GM18868 (cell line): Measurements from ENCODE around the gene PCDHGB2.
"Not testable (repeated sequence)": the region's sequence is repeated elsewhere in the genome, so short reads cannot be mapped to it uniquely, and the experiment has no call there.

Experiments used
- ATAC-seq: cut with Tn5 transposase; IDR thresholded peaks from one replicate; pipeline ENCODE4 v1.9.1; 2021; ENCODE audit warnings: mild to moderate bottlenecking, moderate library complexity; ENCODE audit not compliant: unreplicated experiment

The PCDHGB2 gene

GRCh38 chr5:141383345-141383744 lies 23.6 kb downstream of the PCDHGB2 start:
- ATAC-seq = no peak

- no peak for ATAC-seq
Measured at GRCh38 chr5:141384471-141385267, 24.9 kb downstream of the PCDHGB2 start.

DNA sequence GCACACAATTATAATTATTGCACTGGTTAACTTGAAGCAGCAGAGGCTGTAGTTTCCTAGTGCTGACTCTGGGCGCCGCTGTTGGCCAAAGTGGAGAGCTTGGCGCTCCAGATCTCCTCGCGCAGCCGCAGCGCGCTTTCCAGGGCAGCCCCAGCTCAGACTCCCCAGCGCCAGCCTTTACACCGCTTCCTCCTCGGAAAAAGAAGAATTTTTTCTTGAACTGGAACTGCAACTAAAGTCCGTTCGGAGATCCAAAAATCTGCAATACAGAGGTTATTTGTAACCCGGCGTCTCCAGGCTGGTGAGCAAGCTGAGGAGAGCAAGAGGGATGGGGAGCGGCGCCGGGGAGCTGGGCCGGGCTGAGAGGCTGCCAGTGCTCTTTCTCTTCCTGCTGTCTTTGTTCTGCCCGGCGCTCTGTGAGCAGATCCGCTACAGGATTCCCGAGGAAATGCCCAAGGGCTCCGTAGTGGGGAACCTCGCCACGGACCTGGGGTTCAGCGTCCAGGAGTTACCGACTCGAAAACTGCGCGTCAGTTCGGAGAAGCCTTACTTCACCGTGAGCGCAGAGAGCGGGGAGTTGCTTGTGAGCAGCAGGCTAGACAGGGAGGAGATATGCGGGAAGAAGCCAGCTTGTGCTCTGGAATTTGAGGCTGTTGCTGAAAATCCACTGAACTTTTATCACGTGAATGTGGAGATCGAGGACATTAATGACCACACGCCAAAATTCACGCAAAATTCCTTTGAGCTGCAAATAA lies 27.9 kb downstream of the PCDHGB2 start, which contains the start of gene PCDHGB4:
PCDHGB4 (plus strand) TSS at position 142 of the 755 bp plus-strand sequence; CDS start at position 329, 187 bp downstream.
- peak; percentile 89 for ATAC-seq

GRCh38 chr5:141388661-141389060 lies 28.9 kb downstream of the PCDHGB2 start:
- no peak for ATAC-seq

- ATAC-seq = no peak
Measured at GRCh38 chr5:141389153-141390042, 29.6 kb downstream of the PCDHGB2 start.

DNA sequence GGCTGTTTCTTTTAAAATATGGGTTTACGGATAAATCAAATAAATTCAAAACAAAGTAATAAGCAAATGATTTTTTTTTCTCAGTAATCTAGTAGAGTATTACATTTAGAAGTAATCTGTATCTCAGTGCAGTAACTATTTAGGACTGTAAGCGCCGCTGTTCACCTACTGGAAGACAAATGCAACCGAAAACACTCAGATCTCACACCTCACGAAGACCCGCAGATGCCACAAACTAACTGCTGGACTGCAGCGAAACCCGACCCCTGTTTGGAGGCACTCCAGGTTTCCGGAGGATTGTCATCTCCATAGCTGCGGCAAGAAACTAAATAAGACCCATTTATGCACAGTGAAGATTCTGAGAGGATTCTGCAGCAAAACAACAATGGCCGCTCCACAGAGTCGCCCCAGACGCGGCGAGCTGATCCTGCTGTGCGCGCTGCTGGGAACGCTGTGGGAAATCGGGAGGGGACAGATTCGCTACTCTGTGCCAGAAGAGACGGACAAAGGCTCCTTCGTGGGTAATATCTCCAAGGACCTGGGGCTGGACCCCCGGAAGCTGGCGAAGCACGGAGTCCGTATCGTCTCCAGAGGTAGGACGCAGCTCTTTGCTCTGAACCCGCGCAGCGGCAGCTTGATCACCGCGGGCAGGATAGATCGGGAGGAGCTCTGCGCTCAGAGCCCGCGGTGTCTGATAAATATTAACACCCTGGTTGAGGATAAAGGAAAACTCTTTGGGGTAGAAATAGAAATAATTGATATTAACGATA lies 32.8 kb downstream of the PCDHGB2 start, which contains the start of gene PCDHGA8:
PCDHGA8 (plus strand) TSS at position 205 of the 770 bp plus-strand sequence; CDS start at position 386, 181 bp downstream.
- no peak for ATAC-seq

GRCh38 chr5:141393267-141393666 lies 33.5 kb downstream of the PCDHGB2 start:
- ATAC-seq = no peak

DNA sequence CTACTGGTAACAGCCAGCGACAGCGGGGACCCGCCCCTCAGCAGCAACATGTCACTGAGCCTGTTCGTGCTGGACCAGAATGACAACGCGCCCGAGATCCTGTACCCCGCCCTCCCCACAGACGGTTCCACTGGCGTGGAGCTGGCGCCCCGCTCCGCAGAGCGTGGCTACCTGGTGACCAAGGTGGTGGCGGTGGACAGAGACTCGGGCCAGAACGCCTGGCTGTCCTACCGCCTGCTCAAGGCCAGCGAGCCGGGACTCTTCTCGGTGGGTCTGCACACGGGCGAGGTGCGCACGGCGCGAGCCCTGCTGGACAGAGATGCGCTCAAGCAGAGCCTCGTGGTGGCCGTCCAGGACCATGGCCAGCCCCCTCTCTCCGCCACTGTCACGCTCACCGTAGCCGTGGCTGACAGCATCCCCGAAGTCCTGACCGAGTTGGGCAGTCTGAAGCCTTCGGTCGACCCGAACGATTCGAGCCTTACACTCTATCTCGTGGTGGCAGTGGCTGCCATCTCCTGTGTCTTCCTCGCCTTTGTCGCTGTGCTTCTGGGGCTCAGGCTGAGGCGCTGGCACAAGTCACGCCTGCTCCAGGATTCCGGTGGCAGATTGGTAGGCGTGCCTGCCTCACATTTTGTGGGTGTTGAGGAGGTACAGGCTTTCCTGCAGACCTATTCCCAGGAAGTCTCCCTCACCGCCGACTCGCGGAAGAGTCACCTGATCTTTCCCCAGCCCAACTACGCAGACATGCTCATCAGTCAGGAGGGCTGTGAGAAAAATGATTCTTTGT lies 34.8 kb downstream of the PCDHGB2 start:
- ATAC-seq = not testable (repeated sequence)

DNA sequence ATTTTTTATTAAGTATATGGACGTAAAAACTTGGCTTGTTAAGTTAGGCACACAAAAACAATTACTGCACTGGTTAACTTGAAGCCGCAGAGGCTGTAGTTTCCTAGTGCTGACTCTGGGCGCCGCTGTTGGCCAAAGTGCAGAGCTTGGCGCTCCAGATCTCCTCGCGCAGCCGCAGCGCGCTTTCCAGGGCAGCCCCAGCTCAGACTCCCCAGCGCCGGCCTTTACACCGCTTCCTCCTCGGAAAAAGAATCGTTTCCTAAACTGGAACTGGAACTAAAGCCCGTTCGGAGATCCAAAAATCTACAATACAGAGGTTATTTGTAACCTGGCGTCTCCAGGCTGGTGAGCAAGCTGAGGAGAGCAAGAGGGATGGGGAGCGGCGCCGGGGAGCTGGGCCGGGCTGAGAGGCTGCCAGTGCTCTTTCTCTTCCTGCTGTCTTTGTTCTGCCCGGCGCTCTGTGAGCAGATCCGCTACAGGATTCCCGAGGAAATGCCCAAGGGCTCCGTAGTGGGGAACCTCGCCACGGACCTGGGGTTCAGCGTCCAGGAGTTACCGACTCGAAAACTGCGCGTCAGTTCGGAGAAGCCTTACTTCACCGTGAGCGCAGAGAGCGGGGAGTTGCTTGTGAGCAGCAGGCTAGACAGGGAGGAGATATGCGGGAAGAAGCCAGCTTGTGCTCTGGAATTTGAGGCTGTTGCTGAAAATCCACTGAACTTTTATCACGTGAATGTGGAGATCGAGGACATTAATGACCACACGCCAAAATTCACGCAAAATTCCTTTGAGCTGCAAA lies 38.2 kb downstream of the PCDHGB2 start, which contains the start of gene PCDHGB5:
PCDHGB5 (plus strand) TSS at position 192 of the 796 bp plus-strand sequence; CDS start at position 373, 181 bp downstream.
- peak; percentile 97 for ATAC-seq

- no peak for ATAC-seq
Measured at GRCh38 chr5:141398608-141399007, 38.8 kb downstream of the PCDHGB2 start.

- ATAC-seq = no peak
Measured at GRCh38 chr5:141399555-141400258, 39.9 kb downstream of the PCDHGB2 start.

- no peak for ATAC-seq
Measured at GRCh38 chr5:141402553-141403243, 42.9 kb downstream of the PCDHGB2 start, which contains the start of gene PCDHGA9. TSS of gene PCDHGA9 (plus strand) at chr5:141402778. CDS start at chr5:141402953, 175 bp downstream.

DNA sequence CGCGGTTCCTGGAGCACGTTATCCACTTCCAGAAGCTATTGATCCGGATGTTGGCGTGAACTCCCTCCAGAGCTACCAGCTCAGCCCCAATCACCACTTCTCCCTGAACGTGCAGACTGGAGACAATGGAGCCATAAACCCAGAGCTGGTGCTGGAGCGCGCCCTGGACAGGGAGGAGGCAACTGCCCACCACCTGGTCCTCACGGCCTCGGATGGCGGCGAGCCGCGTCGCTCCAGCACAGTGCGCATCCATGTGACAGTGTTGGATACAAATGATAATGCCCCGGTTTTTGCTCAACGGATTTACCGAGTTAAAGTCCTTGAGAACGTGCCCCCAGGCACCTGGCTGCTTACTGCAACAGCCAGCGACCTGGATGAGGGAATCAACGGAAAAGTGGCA lies 43.6 kb downstream of the PCDHGB2 start:
- ATAC-seq = no peak

DNA sequence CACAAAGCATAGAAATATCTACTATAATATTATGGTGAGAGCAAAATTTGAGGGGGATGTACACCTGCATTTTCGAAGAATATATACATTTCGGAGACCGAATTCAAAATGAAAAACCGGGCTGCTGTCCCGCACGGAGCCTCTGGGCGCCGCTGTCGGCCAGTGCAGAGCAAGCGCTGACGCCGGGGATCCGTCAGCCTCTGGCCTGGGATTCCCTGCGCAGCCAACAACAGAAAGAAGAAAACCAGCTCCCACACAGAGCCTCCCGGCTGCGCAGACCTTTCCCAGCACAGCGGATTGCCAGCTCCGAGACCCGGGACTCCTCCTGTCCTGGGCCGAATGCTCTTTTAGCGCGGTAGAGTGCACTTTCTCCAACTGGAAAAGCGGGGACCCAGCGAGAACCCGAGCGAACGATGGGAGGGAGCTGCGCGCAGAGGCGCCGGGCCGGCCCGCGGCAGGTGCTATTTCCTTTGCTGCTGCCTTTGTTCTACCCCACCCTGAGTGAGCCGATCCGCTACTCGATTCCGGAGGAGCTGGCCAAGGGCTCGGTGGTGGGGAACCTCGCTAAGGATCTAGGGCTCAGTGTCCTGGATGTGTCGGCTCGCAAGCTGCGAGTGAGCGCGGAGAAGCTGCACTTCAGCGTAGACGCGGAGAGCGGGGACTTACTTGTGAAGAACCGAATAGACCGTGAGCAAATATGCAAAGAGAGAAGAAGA lies 48.2 kb downstream of the PCDHGB2 start, which contains the start of gene PCDHGB6:
PCDHGB6 (plus strand) TSS at position 232 of the 716 bp plus-strand sequence; CDS start at position 414, 182 bp downstream.
- peak; percentile 82 for ATAC-seq

GRCh38 chr5:141409598-141410306 lies 50.0 kb downstream of the PCDHGB2 start:
- ATAC-seq = no peak

- no peak for ATAC-seq
Measured at GRCh38 chr5:141411575-141411974, 51.8 kb downstream of the PCDHGB2 start.
